HCT116 (cell line): Measurements from ENCODE around the gene RASA2. TPM values are rescaled to one million over a fixed set of nuclear protein-coding genes. Genes with fewer than 3 reads are reported as not detected.
A peak's percentile ranks its signal among the peaks of the same experiment; 100 is the strongest.

Experiments used
- ATAC-seq: fragments of 200-7000 bp; cut with Tn5 transposase; 2 replicates; pipeline ENCODE4 v1.9.1; 2020; ENCODE audit warnings: mild to moderate bottlenecking, moderate library complexity
- BruUV-seq: library from RNA; stranded (reverse); fragments of 400-500 nt; replicated peaks from 2 replicates; lab custom pipeline; 2021; lab: Mats Ljungman, UMichigan
- CTCF ChIA-PET: fragments of 300-600 bp; sonication (Branson Sonifier 250); formaldehyde crosslinking; loops from one replicate; lab custom pipeline; 2021; ENCODE audit warnings: antibody characterized with exemption; lab: Charles Lee
- POLR2A ChIA-PET: fragments of 300-600, 350-600 bp; sonication (Branson Sonifier 250); formaldehyde crosslinking; loops from one replicate; lab custom pipeline; 2021; ENCODE audit warnings: antibody characterized with exemption; lab: Charles Lee
- RAD21 ChIA-PET, 2 experiments: fragments of 300-600 bp; sonication (Branson Sonifier 250); formaldehyde crosslinking; loops; one replicate each; lab custom pipeline; 2023; ENCODE audit warnings: low total read pairs in 2 of 2; ENCODE audit not compliant: uncharacterized antibody in 2 of 2, unreplicated experiment in 2 of 2, low non-redundant PET in 1 of 2; lab: Charles Lee
- DNase-seq: peaks from one replicate; pipeline ENCODE4 v3.0.0-alpha.2; 2010; ENCODE audit warnings: low read depth, low spot score
- H2AFZ ChIP-seq: fragments of 200-600 bp; shearing (Covaris generic), sonication (generic); 2 replicates; pipeline ENCODE4 v1.6.1; 2017; ENCODE audit warnings: low read depth, mixed run types, mixed read lengths, antibody characterized with exemption, low read length; ENCODE audit not compliant: poor library complexity, severe bottlenecking
- H3K27ac ChIP-seq: 2 replicates; pipeline ENCODE4 v1.5.1; 2012; ENCODE audit warnings: low read depth, low read length
- H3K27me3 ChIP-seq: fragments of 200-600 bp; sonication (generic); 2 replicates; pipeline ENCODE4 v1.6.1; 2016; ENCODE audit warnings: mixed run types, low read length, mixed read lengths; ENCODE audit not compliant: insufficient read depth
- H3K36me3 ChIP-seq, 2 experiments: fragments of 200-500 bp in 1 of 2; fragments of 200-600 bp in 1 of 2; sonication (Bioruptor generic) in 1 of 2; sonication (generic) in 1 of 2; 2 replicates each; pipeline versions ENCODE4 v1.5.1 to v1.6.1; 2014 to 2016; ENCODE audit warnings: low read length in 2 of 2, inconsistent platforms in 1 of 2, mixed read lengths in 1 of 2, mixed run types in 1 of 2; ENCODE audit not compliant: insufficient read depth in 2 of 2, control insufficient read depth in 1 of 2
- H3K4me1 ChIP-seq, 2 experiments: fragments of 200-600 bp in 1 of 2; sonication (generic) in 1 of 2; 2 replicates each; pipeline versions ENCODE4 v1.5.1 to v1.6.1; 2012 to 2017; ENCODE audit warnings: low read length in 2 of 2, inconsistent platforms in 1 of 2, mild to moderate bottlenecking in 1 of 2, mixed read lengths in 1 of 2, mixed run types in 1 of 2, moderate library complexity in 1 of 2; ENCODE audit not compliant: insufficient read depth in 2 of 2, control insufficient read depth in 1 of 2
- H3K4me2 ChIP-seq: fragments of 200-600 bp; sonication (generic); 2 replicates; pipeline ENCODE4 v1.6.1; 2017; ENCODE audit warnings: mixed run types, low read length, mixed read lengths
- H3K4me3 ChIP-seq, 2 experiments: fragments of 200-600 bp in 1 of 2; sonication (generic) in 1 of 2; replicated peaks in 1 of 2; 2 replicates each; pipeline ENCODE4 v1.5.1; 2011 to 2016; ENCODE audit warnings: low read length in 2 of 2, control low read depth in 1 of 2, low read depth in 1 of 2, mild to moderate bottlenecking in 1 of 2, mixed read lengths in 1 of 2, mixed run types in 1 of 2
- H3K79me2 ChIP-seq: fragments of 200-600 bp; sonication (generic); 2 replicates; pipeline ENCODE4 v1.6.1; 2017; ENCODE audit warnings: mild to moderate bottlenecking, mixed run types, low read length, moderate library complexity, mixed read lengths; ENCODE audit not compliant: insufficient read depth
- H3K9ac ChIP-seq: fragments of 200-600 bp; sonication (generic); 2 replicates; pipeline ENCODE4 v1.6.1; 2016; ENCODE audit warnings: low read length, mixed read lengths
- H3K9me2 ChIP-seq: fragments of 200-600 bp; sonication (generic), shearing (Covaris generic); 2 replicates; pipeline ENCODE4 v1.6.1; 2017; ENCODE audit warnings: mixed run types, mild to moderate bottlenecking, moderate library complexity; ENCODE audit not compliant: insufficient read depth
- H3K9me3 ChIP-seq, 2 experiments: fragments of 200-500 bp in 1 of 2; fragments of 200-600 bp in 1 of 2; sonication (Bioruptor generic) in 1 of 2; sonication (generic) in 1 of 2; 2 replicates each; pipeline ENCODE4 v1.6.1; 2014 to 2017; ENCODE audit warnings: low read length in 2 of 2, mixed read lengths in 2 of 2, inconsistent platforms in 1 of 2, low read depth in 1 of 2, mild to moderate bottlenecking in 1 of 2, mixed run types in 1 of 2, moderate library complexity in 1 of 2; ENCODE audit not compliant: control insufficient read depth in 1 of 2, insufficient read depth in 1 of 2
- H4K20me1 ChIP-seq: fragments of 200-600 bp; sonication (generic), shearing (Covaris generic); 2 replicates; pipeline ENCODE4 v1.6.1; 2017; ENCODE audit warnings: mixed run types, mild to moderate bottlenecking, moderate library complexity; ENCODE audit not compliant: insufficient read depth
- ATF3 ChIP-seq: IDR thresholded peaks from 2 replicates; pipeline ENCODE4 v1.6.1; 2012
- CBX3 ChIP-seq: IDR thresholded peaks from 2 replicates; pipeline ENCODE4 v1.6.1; 2012; ENCODE audit warnings: low read depth
- CEBPB ChIP-seq: IDR thresholded peaks from 2 replicates; pipeline ENCODE4 v1.6.1; 2012; ENCODE audit warnings: low read depth
- CTCF ChIP-seq, 3 experiments: fragments of 200-600 bp in 1 of 3; sonication (generic) in 1 of 3; IDR thresholded peaks in 2 of 3; conservative IDR thresholded peaks in 1 of 3; 2 replicates each; pipeline ENCODE4 v1.5.1; 2012 to 2017; ENCODE audit warnings: low read depth in 2 of 3, low read length in 2 of 3, antibody characterized with exemption in 1 of 3, borderline replicate concordance in 1 of 3, control low read depth in 1 of 3, mild to moderate bottlenecking in 1 of 3, mixed read lengths in 1 of 3, mixed run types in 1 of 3, moderate library complexity in 1 of 3; ENCODE audit not compliant: insufficient read depth in 1 of 3
- ELF1 ChIP-seq: IDR thresholded peaks from 2 replicates; pipeline ENCODE4 v1.6.1; 2012; ENCODE audit warnings: low read depth, borderline replicate concordance
- EZH2 ChIP-seq: fragments of 200-600 bp; sonication (generic); IDR thresholded peaks from 2 replicates; pipeline ENCODE4 v1.6.1; 2017; ENCODE audit warnings: antibody characterized with exemption, mixed run types
- EZH2phosphoT487 ChIP-seq: fragments of 200-600 bp; IDR thresholded peaks from 2 replicates; pipeline ENCODE4 v1.6.1; 2018; ENCODE audit warnings: antibody characterized with exemption, borderline replicate concordance
- FOSL1 ChIP-seq: IDR thresholded peaks from 2 replicates; pipeline ENCODE4 v1.6.1; 2012; ENCODE audit warnings: low read depth
- JUND ChIP-seq: IDR thresholded peaks from 2 replicates; pipeline ENCODE4 v1.6.1; 2012
- RAD21 ChIP-seq: IDR thresholded peaks from 2 replicates; pipeline ENCODE4 v1.6.1; 2012; ENCODE audit warnings: low read depth, mild to moderate bottlenecking
- SIN3A ChIP-seq: IDR thresholded peaks from 2 replicates; pipeline ENCODE4 v1.6.1; 2012; ENCODE audit warnings: low read depth
- SP1 ChIP-seq: IDR thresholded peaks from 2 replicates; pipeline ENCODE4 v1.6.1; 2012; ENCODE audit warnings: low read depth
- TCF7L2 ChIP-seq: IDR thresholded peaks from 2 replicates; pipeline ENCODE4 v1.7.0; 2011; ENCODE audit warnings: borderline replicate concordance, inconsistent platforms; ENCODE audit not compliant: insufficient read depth, insufficient read length; ENCODE audit errors: extremely low read depth
- YY1 ChIP-seq: IDR thresholded peaks from 2 replicates; pipeline ENCODE4 v1.6.1; 2011; ENCODE audit warnings: low read length, low read depth, moderate library complexity, mild to moderate bottlenecking; ENCODE audit not compliant: insufficient replicate concordance; ENCODE audit errors: extremely low read depth
- intact Hi-C: fragments of 100-400 bp; cut with micrococcal nuclease; formaldehyde crosslinking; loops from 2 replicates; pipeline ENCODE4 v1.10.0; 2022
- total RNA-seq: library from RNA; stranded (reverse); gene quantifications from one replicate; pipeline ENCODE4 v1.2.1, GENCODE V29; 2021; ENCODE audit not compliant: unreplicated experiment

Gene RASA2
- total RNA-seq, 1 experiment from 2014 or later = 12.8 TPM

GRCh38 chr3:141643796-141644195 is 157.0 kb downstream of the RASA2 start:
- Histone ChIP-seq H3K9ac (no peak overlapping the region), H3K36me3 (no peaks in the 10 kb centered on the region), H3K4me1 (peaks cover 0 to 9% of the 10 kb centered on the region in 2 experiments; a peak in 1 of 4 replicates), H3K27ac (no peak overlapping the region), H3K4me2 (no peak overlapping the region), H3K79me2 (no peaks in the 10 kb centered on the region), H3K9me3 (no peaks in the 10 kb centered on the region), H3K27me3 (no peaks in the 10 kb centered on the region)
- DNase-seq = no peak
- no TSS peak for BruUV-seq
- ChIA-PET RAD21 (no interaction called here), POLR2A (no interaction called here)
- intact Hi-C loops = loop anchor here (10.0 kb wide), 2 partner anchors 179 to 271 kb away; no protein-coding TSS in a partner anchor
- TF ChIP-seq YY1 (no peak), CEBPB (no peak), SP1 (no peak), SIN3A (no peak), ATF3 (no peak), RAD21 (no peak)
- TF ChIP-seq, all 23 proteins: peak for 0
- ATAC-seq = no peak
- H3K9me2 ChIP-seq = no peaks in the 10 kb centered on the region
- CTCF ChIA-PET = no interaction called here
- no peaks in the 10 kb centered on the region for H4K20me1 ChIP-seq
- no peak overlapping the region for H3K4me3 ChIP-seq
- H2AFZ ChIP-seq = no peak overlapping the region

- peaks cover 0 to 9% of the 10 kb centered on the region in 2 experiments; a peak in 1 of 4 replicates for H3K4me1 ChIP-seq
- intact Hi-C loops = loop anchor here (10.0 kb wide), 2 partner anchors 180 to 270 kb away; no protein-coding TSS in a partner anchor
Measured at GRCh38 chr3:141644931-141645330, 158.1 kb downstream of the RASA2 start.

More at GRCh38 chr3:141644931-141645330, 158.1 kb downstream of the RASA2 start:
- BruUV-seq = no TSS peak
- Histone ChIP-seq H3K79me2 (no peaks in the 10 kb centered on the region), H3K27me3 (no peaks in the 10 kb centered on the region), H4K20me1 (no peaks in the 10 kb centered on the region), H2AFZ (peak overlapping the region; percentile 58), H3K9ac (no peak overlapping the region), H3K27ac (no peak overlapping the region), H3K4me3 (no peak overlapping the region), H3K36me3 (no peaks in the 10 kb centered on the region), H3K4me2 (no peak overlapping the region), H3K9me2 (no peaks in the 10 kb centered on the region), H3K9me3 (no peaks in the 10 kb centered on the region)
- TF ChIP-seq FOSL1 = no peak
- no peak for TF ChIP-seq ELF1
- no peak for TF ChIP-seq TCF7L2
- peak; percentile 39; the same call in 1 of the 2 replicates for TF ChIP-seq CBX3
- TF ChIP-seq RAD21 = peak; percentile 74
- TF ChIP-seq JUND = no peak
- TF ChIP-seq CTCF (IDR thresholded peaks at IDR 0.05 in 2 of 3, conservative IDR thresholded peaks at IDR 0.05 in 1 of 3; ENCODE audit: borderline replicate concordance in 1 of 3, insufficient read depth in 1 of 3, low read depth in 2 of 3, low read length in 2 of 3) = peak; percentile 52 to 94 (median 93); a peak in 5 of 6 replicates
- no peak for TF ChIP-seq CEBPB
- no peak for TF ChIP-seq EZH2phosphoT487
- TF ChIP-seq EZH2 = no peak
- ATAC-seq (peak; percentile 91), DNase-seq (peak; percentile 60)
- ChIA-PET CTCF (interaction anchor here (0.7 to 1.5 kb wide), 6 partner anchors 88 to 978 kb away, joined by 3 to 5 read pairs (median 4); no protein-coding TSS in a partner anchor), POLR2A (no interaction called here), RAD21 (no interaction called here)
